PC-3 (cell line): ENCODE data around the gene CEP89.

Experiments
- EZH2 ChIP-seq: fragments of 300-600 bp; sonication (generic); IDR thresholded peaks from one replicate; pipeline ENCODE4 v1.6.1; 2017; ENCODE audit warnings: antibody characterized with exemption, mild to moderate bottlenecking, low read length; ENCODE audit not compliant: unreplicated experiment
- TF ChIP-seq, protein P1 (sequence below): fragments of 300-600 bp; sonication (generic); conservative IDR thresholded peaks from 2 replicates; pipeline ENCODE4 v1.5.1; 2017; ENCODE audit warnings: antibody characterized with exemption, low read depth, mild to moderate bottlenecking, low read length

DNA sequence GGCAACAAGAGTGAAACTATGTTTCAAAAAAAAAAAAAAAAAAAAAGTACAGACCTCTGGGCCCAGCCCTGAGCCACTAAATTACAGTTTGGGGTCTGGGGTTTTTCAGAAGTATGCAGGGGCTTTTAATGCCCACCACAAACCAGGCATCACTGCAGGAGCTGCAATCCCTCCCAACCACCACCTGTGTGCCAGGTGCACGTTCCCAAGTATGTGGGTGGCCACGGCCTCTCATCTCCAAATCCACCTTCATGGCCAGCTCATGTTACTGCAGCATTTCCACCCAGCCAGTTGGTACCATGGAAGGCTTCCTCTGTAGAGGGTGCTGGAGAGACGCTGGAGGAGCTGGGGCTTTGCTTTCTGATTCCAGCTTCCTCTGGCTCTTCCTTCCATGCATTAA is 26.5 kb downstream of the CEP89 start:
- TF ChIP-seq EZH2, result no peak
- TF ChIP-seq, protein P1, sequence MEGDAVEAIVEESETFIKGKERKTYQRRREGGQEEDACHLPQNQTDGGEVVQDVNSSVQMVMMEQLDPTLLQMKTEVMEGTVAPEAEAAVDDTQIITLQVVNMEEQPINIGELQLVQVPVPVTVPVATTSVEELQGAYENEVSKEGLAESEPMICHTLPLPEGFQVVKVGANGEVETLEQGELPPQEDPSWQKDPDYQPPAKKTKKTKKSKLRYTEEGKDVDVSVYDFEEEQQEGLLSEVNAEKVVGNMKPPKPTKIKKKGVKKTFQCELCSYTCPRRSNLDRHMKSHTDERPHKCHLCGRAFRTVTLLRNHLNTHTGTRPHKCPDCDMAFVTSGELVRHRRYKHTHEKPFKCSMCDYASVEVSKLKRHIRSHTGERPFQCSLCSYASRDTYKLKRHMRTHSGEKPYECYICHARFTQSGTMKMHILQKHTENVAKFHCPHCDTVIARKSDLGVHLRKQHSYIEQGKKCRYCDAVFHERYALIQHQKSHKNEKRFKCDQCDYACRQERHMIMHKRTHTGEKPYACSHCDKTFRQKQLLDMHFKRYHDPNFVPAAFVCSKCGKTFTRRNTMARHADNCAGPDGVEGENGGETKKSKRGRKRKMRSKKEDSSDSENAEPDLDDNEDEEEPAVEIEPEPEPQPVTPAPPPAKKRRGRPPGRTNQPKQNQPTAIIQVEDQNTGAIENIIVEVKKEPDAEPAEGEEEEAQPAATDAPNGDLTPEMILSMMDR, result no peak
